H1 (cell line): ENCODE results near the gene ALDH1A2. TPM values are rescaled to one million over a fixed set of nuclear protein-coding genes. Genes with fewer than 3 reads are reported as not detected.

Source experiments
- CTCF ChIA-PET: fragments of 300-600 bp; sonication (Branson Sonifier 250); formaldehyde crosslinking; loops from one replicate; lab custom pipeline; 2021; ENCODE audit not compliant: partially characterized antibody; lab: Charles Lee
- POLR2A ChIA-PET: fragments of 300-600 bp; sonication (Branson Sonifier 250); formaldehyde crosslinking; loops from one replicate; lab custom pipeline; 2021; ENCODE audit warnings: inconsistent platforms; ENCODE audit not compliant: partially characterized antibody; lab: Charles Lee
- DNase-seq, 2 experiments: peaks; one replicate each; pipeline versions ENCODE4 v3.0.0 to v3.0.0-alpha.2; 2010 to 2022; ENCODE audit warnings: low spot score in 2 of 2, low read depth in 1 of 2, mixed read lengths in 1 of 2
- FAIRE-seq: peaks from 2 replicates; lab custom pipeline; 2011; peaks lifted over from hg19 to GRCh38; lab: Jason Lieb, UNC
- H2AFZ ChIP-seq: 2 replicates; pipeline ENCODE4 v1.8.1; 2012; ENCODE audit warnings: low read length, inconsistent platforms
- H2AK5ac ChIP-seq: 2 replicates; pipeline ENCODE4 v1.6.1; 2013; ENCODE audit warnings: low read depth, low read length
- H2BK120ac ChIP-seq: replicated peaks from 2 replicates; pipeline ENCODE3; 2013; ENCODE audit warnings: low read depth, low read length, inconsistent platforms
- H2BK12ac ChIP-seq: 2 replicates; pipeline ENCODE4 v1.6.1; 2013; ENCODE audit warnings: low read depth, low read length
- H2BK15ac ChIP-seq: 2 replicates; pipeline ENCODE4 v1.6.1; 2013; ENCODE audit warnings: low read length
- H2BK20ac ChIP-seq: 2 replicates; pipeline ENCODE4 v1.6.1; 2013; ENCODE audit warnings: low read length
- H2BK5ac ChIP-seq: 2 replicates; pipeline ENCODE4 v1.6.1; 2013; ENCODE audit warnings: low read depth, low read length
- H3K14ac ChIP-seq: 2 replicates; pipeline ENCODE4 v1.6.1; 2013; ENCODE audit warnings: inconsistent platforms; ENCODE audit not compliant: insufficient read length
- H3K18ac ChIP-seq: 2 replicates; pipeline ENCODE4 v1.6.1; 2013; ENCODE audit warnings: low read length; ENCODE audit errors: extremely low read depth
- H3K23ac ChIP-seq: 2 replicates; pipeline ENCODE4 v1.6.1; 2013; ENCODE audit warnings: inconsistent platforms; ENCODE audit not compliant: insufficient read length
- H3K23me2 ChIP-seq: 2 replicates; pipeline ENCODE4 v1.6.1; 2013; ENCODE audit warnings: low read depth, low read length
- H3K27ac ChIP-seq: 2 replicates; pipeline ENCODE4 v1.6.1; 2011; ENCODE audit warnings: low read depth, low read length, inconsistent platforms
- H3K27me3 ChIP-seq, 4 experiments: replicated peaks in 1 of 4; 1 replicate in 1 of 4; 2 replicates in 3 of 4; pipeline versions ENCODE4 v1.6.1 to v1.8.1; 2011 to 2013; ENCODE audit warnings: low read length in 3 of 4, mild to moderate bottlenecking in 3 of 4, inconsistent platforms in 2 of 4, mixed read lengths in 2 of 4, moderate library complexity in 1 of 4; ENCODE audit not compliant: control insufficient read depth in 3 of 4, insufficient read depth in 3 of 4; ENCODE audit errors: extremely low read depth in 1 of 4
- H3K36me3 ChIP-seq, 4 experiments: 2 replicates each; pipeline versions ENCODE4 v1.6.1 to v1.8.1; 2011 to 2013; ENCODE audit warnings: mild to moderate bottlenecking in 4 of 4, low read length in 3 of 4, moderate library complexity in 2 of 4, control low read depth in 1 of 4, inconsistent platforms in 1 of 4; ENCODE audit not compliant: insufficient read depth in 4 of 4, control insufficient read depth in 2 of 4
- H3K4ac ChIP-seq: replicated peaks from 2 replicates; pipeline ENCODE3; 2013; ENCODE audit warnings: low read length, low read depth, mixed read lengths, inconsistent platforms; ENCODE audit not compliant: insufficient read length
- H3K4me1 ChIP-seq, 4 experiments: replicated peaks in 1 of 4; 1 replicate in 1 of 4; 2 replicates in 3 of 4; pipeline versions ENCODE4 v1.6.1 to v1.8.1; 2011 to 2013; ENCODE audit warnings: low read length in 3 of 4, inconsistent platforms in 2 of 4, mixed read lengths in 1 of 4; ENCODE audit not compliant: insufficient read depth in 4 of 4, control insufficient read depth in 3 of 4
- H3K4me2 ChIP-seq, 2 experiments: 2 replicates each; pipeline versions ENCODE4 v1.6.1 to v1.8.1; 2011 to 2013; ENCODE audit warnings: low read depth in 2 of 2, low read length in 2 of 2, control low read depth in 1 of 2, inconsistent platforms in 1 of 2, mild to moderate bottlenecking in 1 of 2; ENCODE audit not compliant: insufficient read depth in 1 of 2
- H3K4me3 ChIP-seq, 4 experiments: fragments of 200-600, 300-600 bp in 1 of 4; sonication (generic), shearing (Covaris generic), sonication (Bioruptor Twin) in 1 of 4; 2 replicates each; pipeline versions ENCODE4 v1.5.1 to v1.8.1; 2011 to 2016; ENCODE audit warnings: low read length in 4 of 4, low read depth in 3 of 4, control low read depth in 2 of 4, inconsistent platforms in 2 of 4, mild to moderate bottlenecking in 2 of 4, mixed read lengths in 1 of 4, moderate library complexity in 1 of 4; ENCODE audit not compliant: insufficient read depth in 2 of 4; ENCODE audit errors: extremely low read depth in 1 of 4
- H3K56ac ChIP-seq: replicated peaks from 2 replicates; pipeline ENCODE3; 2013; ENCODE audit warnings: low read depth, mild to moderate bottlenecking, mixed read lengths, low read length, inconsistent platforms; ENCODE audit not compliant: insufficient read length
- H3K79me1 ChIP-seq: 2 replicates; pipeline ENCODE4 v1.6.1; 2013; ENCODE audit warnings: low read depth, low read length, control low read depth
- H3K79me2 ChIP-seq, 2 experiments: 2 replicates each; pipeline versions ENCODE4 v1.6.1 to v1.8.1; 2012 to 2013; ENCODE audit warnings: low read length in 2 of 2, mild to moderate bottlenecking in 2 of 2, inconsistent platforms in 1 of 2; ENCODE audit not compliant: insufficient read depth in 2 of 2, control insufficient read depth in 1 of 2
- H3K9ac ChIP-seq, 4 experiments: replicated peaks in 1 of 4; 1 replicate in 1 of 4; 2 replicates in 3 of 4; pipeline versions ENCODE4 v1.6.1 to v1.8.1; 2011 to 2013; ENCODE audit warnings: low read depth in 3 of 4, low read length in 3 of 4, control low read depth in 2 of 4, mild to moderate bottlenecking in 2 of 4, moderate library complexity in 2 of 4, inconsistent platforms in 1 of 4; ENCODE audit errors: extremely low read depth in 1 of 4
- H3K9me3 ChIP-seq, 2 experiments: 2 replicates each; pipeline versions ENCODE4 v1.6.1 to v1.8.1; 2012 to 2013; ENCODE audit warnings: mild to moderate bottlenecking in 2 of 2, moderate library complexity in 2 of 2, control low read depth in 1 of 2, inconsistent platforms in 1 of 2, low read depth in 1 of 2, low read length in 1 of 2, mixed read lengths in 1 of 2; ENCODE audit not compliant: insufficient read depth in 2 of 2
- H4K20me1 ChIP-seq, 2 experiments: replicated peaks in 1 of 2; 2 replicates each; pipeline versions ENCODE3 to v1.8.1; 2011 to 2013; ENCODE audit warnings: inconsistent platforms in 2 of 2, low read length in 2 of 2, mild to moderate bottlenecking in 1 of 2; ENCODE audit not compliant: insufficient read depth in 2 of 2, control insufficient read depth in 1 of 2
- H4K5ac ChIP-seq: 2 replicates; pipeline ENCODE4 v1.6.1; 2013; ENCODE audit warnings: low read length, low read depth, mixed read lengths, inconsistent platforms; ENCODE audit not compliant: insufficient read length
- H4K8ac ChIP-seq: 2 replicates; pipeline ENCODE4 v1.8.0; 2013; ENCODE audit warnings: mild to moderate bottlenecking, moderate library complexity, low read length, inconsistent platforms; ENCODE audit not compliant: insufficient read depth; ENCODE audit errors: extremely low read depth
- H4K91ac ChIP-seq: replicated peaks from 2 replicates; pipeline ENCODE3; 2013; ENCODE audit warnings: low read length, mixed read lengths, inconsistent platforms; ENCODE audit not compliant: insufficient read length
- HDAC6 ChIP-seq: IDR thresholded peaks from one replicate; pipeline ENCODE4 v1.7.1; 2012; ENCODE audit warnings: low read depth, mild to moderate bottlenecking, inconsistent platforms, low read length, moderate library complexity
- WGBS, 2 experiments: shearing (Covaris generic) in 1 of 2; methylation state at CpG; one replicate each; pipeline versions ENCODE4 v1.1.6 to v1.1.7; 2013 to 2015; ENCODE audit warnings: low lambda C conversion rate in 2 of 2, mixed read lengths in 2 of 2, inconsistent platforms in 1 of 2, low coverage in 1 of 2, missing lambda C conversion rate in 1 of 2; ENCODE audit not compliant: insufficient replicate concordance in 2 of 2, insufficient coverage in 1 of 2, insufficient read length in 1 of 2; ENCODE audit errors: extremely low coverage in 1 of 2, missing lambda C conversion rate in 1 of 2; 5-methylcytosine and 5-hydroxymethylcytosine counted together
- polyA plus RNA-seq, 7 experiments: library from polyadenylated mRNA; depleted of rRNA in 3 of 7; stranded (reverse) in 5 of 7; unstranded in 2 of 7; fragments of >200 nt in 5 of 7; fragments of 200-250 nt in 2 of 7; gene quantifications; 1 replicate in 5 of 7; 2 replicates in 1 of 7; 4 replicates in 1 of 7; pipeline versions ENCODE4 v1.2.1 to v1.2.3, GENCODE V29; 2011 to 2013; ENCODE audit warnings: missing spikeins in 2 of 7, mixed read lengths in 2 of 7
- total RNA-seq: library from RNA; stranded (reverse); fragmentation: NEBNext Ultra II Directional; extraction: Animal tissue kit (Norgen Biotek cat#: 25700); gene quantifications from 2 replicates; pipeline ENCODE4 v1.2.1, GENCODE V29; 2021

Gene ALDH1A2
- total and polyA plus RNA-seq, 2 of the 8 experiments (the other 6 are each of a cell fraction or from before 2014, with no cell fraction given): 0.06 to 0.24 TPM

GRCh38 chr15:58080398-58080797, 14.9 kb upstream of the ALDH1A2 start:
- Histone ChIP-seq H3K27ac (no peak overlapping the region), H2BK15ac (no peak overlapping the region), H3K4ac (no peak overlapping the region), H2AK5ac (no peak overlapping the region), H3K9me3 (no peaks in the 10 kb centered on the region), H3K79me2 (no peaks in the 10 kb centered on the region), H2BK12ac (no peak overlapping the region), H3K4me2 (no peak overlapping the region), H3K36me3 (no peaks in the 10 kb centered on the region), H4K20me1 (no peaks in the 10 kb centered on the region), H2BK20ac (no peak overlapping the region), H2AFZ (no peak overlapping the region), H4K8ac (no peak overlapping the region), H3K79me1 (no peaks in the 10 kb centered on the region), H4K5ac (no peak overlapping the region), H4K91ac (no peak overlapping the region), H3K4me3 (no peak overlapping the region), H2BK5ac (no peak overlapping the region), H3K23ac (no peak overlapping the region), H3K18ac (no peak overlapping the region), H3K27me3 (no peaks in the 10 kb centered on the region), H3K4me1 (peaks cover 0 to 3% (median 0%) of the 10 kb centered on the region in 4 experiments; a peak in 1 of 7 replicates), H3K9ac (no peak overlapping the region), H3K56ac (no peak overlapping the region), H3K14ac (no peak overlapping the region), H3K23me2 (no peaks in the 10 kb centered on the region), H2BK120ac (no peak overlapping the region)
- TF ChIP-seq HDAC6: no peak
- FAIRE-seq (no peak), DNase-seq (no peak)
- CTCF ChIA-PET: interaction anchor here (0.9 to 5.4 kb wide), 4 partner anchors 10 to 329 kb away, joined by 3 to 39 read pairs (median 10); no protein-coding TSS in a partner anchor
- POLR2A ChIA-PET: no interaction called here
- 78% methylated on average over 8 of the region's 8 CpGs; no CpG with 5 or more reads in 1 of the 2 experiments for WGBS, 2 experiments
